Osteoblast (primary cell): ENCODE data around the gene ABCA13. TPM values are rescaled to one million over a fixed set of nuclear protein-coding genes. Genes with fewer than 3 reads are reported as not detected.

Experiments
- DNase-seq: peaks from one replicate; pipeline ENCODE4 v3.0.0; 2011; ENCODE audit warnings: low spot score, mixed read lengths; ENCODE audit not compliant: insufficient read length; ENCODE audit errors: missing footprints
- H2AFZ ChIP-seq: 2 replicates; pipeline ENCODE4 v1.6.0; 2011; ENCODE audit warnings: mild to moderate bottlenecking, low read length
- H3K27ac ChIP-seq: 2 replicates; pipeline ENCODE4 v1.5.1; 2011; ENCODE audit warnings: mild to moderate bottlenecking, low read depth, low read length, moderate library complexity
- H3K27me3 ChIP-seq: 2 replicates; pipeline ENCODE4 v1.6.0; 2012; ENCODE audit warnings: mild to moderate bottlenecking, control low read depth, inconsistent platforms, low read length, moderate library complexity; ENCODE audit not compliant: insufficient read depth
- H3K36me3 ChIP-seq: 2 replicates; pipeline ENCODE4 v1.5.1; 2011; ENCODE audit warnings: mild to moderate bottlenecking, low read length, control low read depth, moderate library complexity; ENCODE audit not compliant: insufficient read depth
- H3K4me1 ChIP-seq: 2 replicates; pipeline ENCODE4 v1.5.1; 2011; ENCODE audit warnings: mild to moderate bottlenecking, low read length, control low read depth, moderate library complexity; ENCODE audit not compliant: insufficient read depth
- H3K4me2 ChIP-seq: 2 replicates; pipeline ENCODE4 v1.6.0; 2011; ENCODE audit warnings: mild to moderate bottlenecking, low read length; ENCODE audit not compliant: insufficient read depth
- H3K4me3 ChIP-seq: fragments of 200-600 bp; sonication (generic); 3 replicates; pipeline ENCODE4 v1.5.1; 2012; ENCODE audit warnings: mild to moderate bottlenecking, low read length, inconsistent platforms; ENCODE audit not compliant: insufficient read depth
- H3K79me2 ChIP-seq: 2 replicates; pipeline ENCODE4 v1.6.0; 2012; ENCODE audit warnings: mild to moderate bottlenecking, low read length, control low read depth, inconsistent platforms; ENCODE audit not compliant: insufficient read depth
- H3K9me3 ChIP-seq: 2 replicates; pipeline ENCODE4 v1.5.1; 2011; ENCODE audit warnings: low read depth, low read length, control low read depth
- H4K20me1 ChIP-seq: 2 replicates; pipeline ENCODE4 v1.6.0; 2012; ENCODE audit warnings: mild to moderate bottlenecking, low read length, control low read depth; ENCODE audit not compliant: insufficient read depth
- CTCF ChIP-seq: IDR thresholded peaks from 2 replicates; pipeline ENCODE4 v1.5.1; 2011; ENCODE audit warnings: mild to moderate bottlenecking, low read depth, low read length, moderate library complexity; ENCODE audit errors: extremely low read depth
- total RNA-seq: library from RNA; depleted of rRNA; stranded (reverse); fragments of >200 nt; gene quantifications from 2 replicates; pipeline ENCODE4 v1.2.3, GENCODE V29; 2012

The ABCA13 gene
- total RNA-seq, 1 donor = 3.6 TPM

GRCh38 chr7:48380921-48381320, 209.7 kb downstream of the ABCA13 start:
- H3K4me3 ChIP-seq = no peak overlapping the region
- H3K9me3 ChIP-seq = no peaks in the 10 kb centered on the region
- DNase-seq = no peak
- no peak overlapping the region for H3K4me2 ChIP-seq
- no peaks in the 10 kb centered on the region for H4K20me1 ChIP-seq
- no peak overlapping the region for H2AFZ ChIP-seq
- no peaks in the 10 kb centered on the region for H3K4me1 ChIP-seq
- no peak overlapping the region for H3K27ac ChIP-seq
- H3K36me3 ChIP-seq = no peaks in the 10 kb centered on the region
- H3K27me3 ChIP-seq = no peaks in the 10 kb centered on the region
- TF ChIP-seq CTCF = no peak
- no peaks in the 10 kb centered on the region for H3K79me2 ChIP-seq

- Histone ChIP-seq H3K27ac (no peak overlapping the region), H3K4me3 (no peak overlapping the region), H3K36me3 (no peaks in the 10 kb centered on the region), H3K4me2 (no peak overlapping the region), H3K9me3 (no peaks in the 10 kb centered on the region), H3K4me1 (no peaks in the 10 kb centered on the region), H4K20me1 (no peaks in the 10 kb centered on the region), H3K79me2 (no peaks in the 10 kb centered on the region), H3K27me3 (no peaks in the 10 kb centered on the region), H2AFZ (no peak overlapping the region)
- TF ChIP-seq CTCF = no peak
- DNase-seq = no peak
Observed at GRCh38 chr7:48381571-48381970, 210.3 kb downstream of the ABCA13 start.

- Histone ChIP-seq H3K27ac (no peak overlapping the region), H2AFZ (no peak overlapping the region), H3K4me3 (no peak overlapping the region), H3K36me3 (no peaks in the 10 kb centered on the region), H3K4me1 (no peaks in the 10 kb centered on the region), H3K79me2 (no peaks in the 10 kb centered on the region), H4K20me1 (no peaks in the 10 kb centered on the region), H3K9me3 (no peaks in the 10 kb centered on the region), H3K4me2 (no peak overlapping the region), H3K27me3 (no peaks in the 10 kb centered on the region)
- no peak for TF ChIP-seq CTCF
- DNase-seq = no peak
Observed at GRCh38 chr7:48384180-48384752, 213.0 kb downstream of the ABCA13 start.

GRCh38 chr7:48387932-48388331, 216.7 kb downstream of the ABCA13 start:
- Histone ChIP-seq H3K36me3 (no peaks in the 10 kb centered on the region), H3K79me2 (no peaks in the 10 kb centered on the region), H3K4me3 (no peak overlapping the region), H3K4me1 (no peaks in the 10 kb centered on the region), H2AFZ (no peak overlapping the region), H3K27ac (no peak overlapping the region), H3K4me2 (no peak overlapping the region), H3K27me3 (no peaks in the 10 kb centered on the region), H4K20me1 (no peaks in the 10 kb centered on the region), H3K9me3 (no peaks in the 10 kb centered on the region)
- TF ChIP-seq CTCF = no peak
- no peak for DNase-seq
